GM21390 (cell line): Measurements from ENCODE around the gene CDC42EP5.
"Not testable (repeated sequence)": the region's sequence is repeated elsewhere in the genome, so short reads cannot be mapped to it uniquely, and the experiment has no call there.

Experiments used
- ATAC-seq: cut with Tn5 transposase; IDR thresholded peaks from one replicate; pipeline ENCODE4 v1.9.1; 2021; ENCODE audit not compliant: unreplicated experiment

CDC42EP5 gene

DNA sequence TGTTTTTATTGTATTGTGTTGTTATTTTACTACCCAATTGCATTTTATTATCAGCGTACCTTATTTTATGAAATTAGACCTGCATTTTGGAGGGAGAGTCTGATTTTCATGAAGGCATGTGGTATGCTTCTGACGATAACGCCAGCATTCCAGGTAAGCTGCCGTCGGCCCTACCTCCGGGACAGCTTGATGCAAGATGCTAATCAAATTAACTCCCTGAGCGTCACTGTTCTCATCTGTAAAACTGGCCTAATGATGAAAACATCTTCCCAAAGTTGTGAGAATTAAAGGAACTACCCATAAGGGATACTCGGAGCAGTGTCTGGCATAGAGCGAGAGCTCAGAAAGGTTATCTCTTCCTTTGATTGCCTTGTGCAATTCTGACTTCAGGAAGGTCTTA, 16.7 kb upstream of the CDC42EP5 start:
- ATAC-seq, result no peak

DNA sequence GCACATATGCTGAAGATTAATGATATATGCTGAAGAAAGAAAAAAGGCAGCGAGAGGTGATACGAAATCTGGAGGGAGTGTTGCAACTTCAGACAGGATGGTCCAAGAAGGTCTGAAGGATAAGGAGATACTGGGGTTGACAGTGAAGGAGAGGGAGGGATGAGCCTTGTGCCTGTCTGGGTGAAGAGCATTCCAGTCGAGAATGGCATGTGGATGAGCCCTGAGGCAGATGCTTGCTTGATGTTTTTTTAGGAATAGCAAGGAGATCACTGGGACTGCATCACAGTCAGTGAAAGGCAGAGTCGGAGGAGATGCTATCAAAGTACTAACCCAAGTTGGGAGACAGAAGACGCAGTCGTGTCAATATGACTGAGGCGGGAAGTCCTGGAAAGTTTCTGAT, 16.2 kb upstream of the CDC42EP5 start:
- no peak for ATAC-seq

DNA sequence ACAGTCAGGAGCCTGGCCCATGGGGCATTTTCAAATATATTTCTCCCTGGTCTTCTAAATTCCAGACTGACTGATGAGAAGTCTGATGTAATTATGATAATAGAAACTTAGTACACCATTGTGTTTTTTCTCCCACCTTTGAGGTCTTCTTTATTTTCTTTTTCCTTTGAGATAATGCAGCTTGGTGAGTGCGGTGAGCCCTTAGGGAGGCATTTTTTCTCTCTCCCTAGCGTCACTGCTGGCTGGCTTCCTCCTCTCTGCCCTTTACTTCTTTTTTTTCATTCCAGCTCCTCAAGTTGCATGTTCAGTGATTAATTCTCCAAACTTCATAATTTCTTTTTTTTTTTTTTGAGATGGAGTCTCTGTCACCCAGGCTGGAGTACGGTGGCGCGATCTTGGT, 12.8 kb upstream of the CDC42EP5 start:
- ATAC-seq, result no peak

DNA sequence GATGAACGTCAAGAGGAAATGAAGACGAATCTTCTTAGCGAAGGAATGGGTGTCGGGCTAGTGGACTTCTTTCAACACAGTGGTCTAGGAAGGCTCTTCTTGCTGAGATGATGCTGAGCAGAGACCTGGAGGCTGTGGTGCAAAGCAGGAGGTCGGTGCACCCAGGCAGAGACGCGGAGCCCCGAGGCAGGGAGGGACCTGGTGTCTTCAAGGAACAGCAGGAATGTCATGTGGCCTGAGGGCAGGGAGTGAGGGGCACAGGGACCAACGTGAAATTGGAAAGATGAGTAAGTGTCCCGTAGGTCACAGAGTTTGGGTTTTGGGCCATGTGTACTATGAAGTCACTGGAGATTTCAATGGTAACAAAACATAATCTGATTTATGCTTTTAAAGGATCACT, 11.4 kb upstream of the CDC42EP5 start:
- ATAC-seq, result no peak

DNA sequence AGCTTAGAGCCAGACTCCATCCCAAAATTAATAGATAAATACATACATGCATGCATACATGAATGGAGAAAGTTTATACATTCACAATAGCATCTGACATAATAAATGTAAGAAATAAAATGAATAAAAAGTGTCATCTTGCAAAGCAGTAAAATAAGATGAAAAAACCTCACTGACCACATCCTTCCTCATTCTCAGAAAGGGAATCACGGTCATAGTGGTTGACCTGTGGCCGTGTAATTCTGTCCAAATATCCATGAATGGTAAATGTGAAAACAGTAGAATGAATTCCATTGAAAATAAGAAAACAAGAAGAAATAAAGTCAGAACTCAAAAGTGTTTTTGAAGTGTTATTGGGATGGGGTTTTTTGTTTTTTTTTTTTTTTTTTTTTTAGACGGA, 9.8 kb upstream of the CDC42EP5 start:
- no peak for ATAC-seq

DNA sequence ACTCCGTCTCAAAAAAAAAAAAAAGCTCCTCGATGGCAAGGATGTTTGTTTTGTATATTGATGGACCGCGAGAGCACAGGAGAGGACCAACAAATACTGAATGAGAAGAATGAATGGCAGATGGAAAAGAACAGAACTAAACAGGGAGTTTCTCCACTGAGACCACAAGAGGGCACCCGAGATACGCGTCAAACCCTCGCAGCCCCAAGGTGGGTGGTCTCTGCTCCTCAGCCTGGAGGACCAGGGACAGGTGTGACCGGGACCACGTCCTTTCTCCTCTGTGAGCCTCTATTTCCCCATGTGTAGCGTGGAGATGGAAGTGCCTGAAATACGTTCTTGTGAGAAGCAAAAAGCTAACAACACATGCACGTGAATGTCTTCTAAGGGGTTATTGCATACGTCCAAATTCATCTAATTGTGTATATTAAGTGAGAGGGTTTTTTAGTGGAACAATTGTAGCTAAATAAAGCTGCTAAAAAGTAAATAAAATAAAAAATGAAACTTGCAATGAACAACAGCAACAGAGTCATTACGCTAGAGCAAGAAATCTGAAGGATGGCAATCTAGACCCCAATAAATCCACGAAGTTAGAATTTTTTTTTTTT, 8.3 kb upstream of the CDC42EP5 start:
- no peak for ATAC-seq

DNA sequence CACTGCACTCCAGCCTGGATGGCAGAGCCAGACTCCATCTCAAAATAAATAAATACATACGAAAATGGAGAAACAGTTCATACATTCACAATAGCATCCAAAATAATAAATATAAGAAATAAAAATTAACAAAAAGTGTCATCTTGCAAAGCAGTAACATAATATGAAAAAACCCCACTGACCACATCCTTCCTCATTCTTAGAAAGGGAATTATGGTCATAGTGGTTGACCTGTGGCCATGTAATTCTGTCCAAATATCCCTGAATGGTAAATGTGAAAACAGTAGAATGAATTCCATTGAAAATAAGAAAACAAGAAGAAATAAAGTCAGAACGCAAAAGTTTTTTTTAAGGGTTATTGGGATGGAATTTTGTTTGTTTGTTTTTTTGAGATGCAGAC, 7.0 kb upstream of the CDC42EP5 start:
- ATAC-seq, result no peak

DNA sequence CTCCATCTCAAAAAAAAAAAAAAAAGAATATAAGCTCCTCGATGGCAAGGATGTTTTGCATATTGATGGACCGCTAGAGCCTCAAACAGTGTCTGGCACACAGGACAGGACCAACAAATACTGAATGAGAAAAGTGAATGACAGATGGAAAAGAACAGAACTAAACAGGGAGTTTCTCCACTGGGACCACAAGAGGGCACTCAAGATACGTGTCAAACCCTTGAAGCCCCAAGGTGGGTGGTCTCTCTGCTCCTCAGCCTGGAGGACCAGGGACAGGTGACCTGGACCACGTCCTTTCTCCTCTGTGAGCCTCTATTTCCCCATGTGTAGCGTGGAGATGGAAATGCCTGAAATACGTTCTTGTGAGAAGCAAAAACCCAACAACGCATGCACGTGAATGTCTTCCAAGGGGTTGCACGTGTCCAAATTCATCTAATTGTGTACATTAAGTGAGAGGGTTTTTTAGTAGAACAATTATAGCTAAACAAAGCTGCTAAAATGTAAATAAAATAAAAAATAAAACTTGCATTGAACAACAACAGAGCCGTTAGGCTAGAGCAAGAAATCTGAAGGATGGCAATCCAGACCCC, 5.7 kb upstream of the CDC42EP5 start:
- ATAC-seq, result no peak

DNA sequence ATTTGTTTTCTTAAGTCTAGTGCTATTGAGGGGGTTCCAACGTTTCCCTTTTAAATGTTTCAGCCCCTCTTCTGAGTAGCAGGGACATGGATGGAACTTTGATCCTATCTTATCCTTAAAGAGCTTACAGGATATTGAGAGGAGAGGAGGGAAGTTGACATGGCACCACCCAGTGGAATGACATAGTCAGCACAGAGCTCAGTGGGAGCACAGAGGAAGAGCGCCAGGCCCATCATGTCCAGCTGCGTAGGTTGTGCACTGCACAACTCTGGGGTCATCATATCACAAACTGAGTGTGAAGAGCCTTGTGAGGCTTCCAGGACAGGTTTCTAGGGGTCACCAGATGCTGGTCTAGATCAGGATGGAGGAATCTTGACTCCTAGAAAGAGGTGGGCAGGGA, 4.6 kb upstream of the CDC42EP5 start:
- no peak for ATAC-seq

DNA sequence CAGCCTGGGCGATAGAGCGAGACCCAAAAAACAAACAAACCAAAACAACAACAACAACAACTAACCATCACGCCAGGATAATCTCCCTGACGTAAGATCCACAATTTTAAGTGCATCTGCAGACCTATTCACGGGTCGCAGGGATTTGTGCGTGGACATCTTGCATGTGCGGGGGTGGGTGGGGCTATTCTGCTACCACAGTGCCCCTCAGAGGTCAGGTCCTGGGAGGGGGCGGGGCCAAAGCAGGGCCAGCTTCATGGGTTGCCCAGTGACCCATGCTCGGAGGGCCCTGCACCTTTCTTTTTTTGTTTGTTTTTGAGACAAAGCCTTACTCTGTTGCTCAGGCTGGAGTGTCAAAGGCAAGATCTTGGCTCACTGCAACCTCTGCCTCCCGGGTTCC, 2.6 kb upstream of the CDC42EP5 start:
- ATAC-seq, result no peak

DNA sequence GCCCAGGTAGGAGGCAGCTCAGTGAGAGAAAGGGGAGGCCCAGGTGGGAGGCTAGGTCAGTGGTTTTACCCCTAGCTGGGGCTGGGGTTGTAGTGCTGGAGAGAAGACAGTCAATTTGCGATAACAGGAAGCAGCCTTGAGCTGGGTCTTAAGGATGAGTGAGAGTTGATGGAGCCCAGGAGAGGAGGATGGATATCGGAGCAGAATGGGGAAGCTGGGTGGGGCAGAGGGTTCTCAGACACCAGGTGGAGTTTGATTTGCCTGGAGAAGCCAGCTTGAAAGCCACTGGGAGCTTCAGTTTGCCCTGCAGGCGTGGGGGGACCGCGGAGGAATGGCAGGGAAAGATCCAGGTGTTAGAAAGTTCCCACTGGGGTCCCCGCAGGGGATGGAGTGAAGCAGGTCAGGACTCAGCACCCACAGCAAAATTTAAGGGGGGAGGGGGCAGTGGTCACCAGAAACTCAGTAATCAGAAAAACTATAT, 836 bp upstream of the CDC42EP5 start:
- ATAC-seq, result no peak

DNA sequence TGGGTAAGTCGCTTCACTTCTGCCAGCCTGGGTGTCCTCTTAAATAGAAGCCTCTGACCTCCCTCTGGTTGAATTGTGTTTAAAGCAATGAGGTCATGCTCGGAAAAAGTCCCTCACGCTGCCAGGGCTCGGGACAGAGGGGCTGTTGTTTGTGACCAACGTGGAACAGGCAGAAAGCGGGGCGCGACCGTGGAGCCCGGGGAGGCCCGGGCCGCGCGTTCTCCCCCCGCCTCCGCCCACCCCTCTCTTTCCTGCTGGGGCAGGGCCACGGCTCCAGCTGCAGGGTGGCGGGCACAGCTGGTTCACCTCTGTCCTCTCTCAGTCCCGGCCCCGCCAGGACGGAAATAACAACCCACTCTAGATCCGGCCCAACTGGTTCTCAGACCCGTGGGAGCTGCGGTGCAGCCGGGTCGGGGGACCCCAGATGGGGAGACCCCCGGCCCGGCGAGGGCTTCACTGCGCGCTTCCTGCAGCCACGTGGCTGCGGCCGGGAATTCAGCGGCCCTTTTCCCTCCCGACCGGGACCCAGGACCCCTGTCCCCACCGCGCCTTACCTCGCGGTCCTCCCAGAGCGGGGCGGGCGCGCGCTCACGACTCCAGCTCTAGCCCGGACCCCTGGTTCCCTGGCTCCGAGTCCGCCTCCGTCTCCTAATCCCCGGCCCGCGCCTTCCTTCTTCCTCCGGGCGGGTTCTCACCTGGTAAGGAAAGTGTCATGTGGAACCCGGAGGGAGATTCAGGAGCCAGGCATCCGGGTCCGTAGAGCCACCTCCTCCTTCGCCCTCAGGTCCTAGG, 1.9 kb downstream of the CDC42EP5 start:
- ATAC-seq, result no peak

DNA sequence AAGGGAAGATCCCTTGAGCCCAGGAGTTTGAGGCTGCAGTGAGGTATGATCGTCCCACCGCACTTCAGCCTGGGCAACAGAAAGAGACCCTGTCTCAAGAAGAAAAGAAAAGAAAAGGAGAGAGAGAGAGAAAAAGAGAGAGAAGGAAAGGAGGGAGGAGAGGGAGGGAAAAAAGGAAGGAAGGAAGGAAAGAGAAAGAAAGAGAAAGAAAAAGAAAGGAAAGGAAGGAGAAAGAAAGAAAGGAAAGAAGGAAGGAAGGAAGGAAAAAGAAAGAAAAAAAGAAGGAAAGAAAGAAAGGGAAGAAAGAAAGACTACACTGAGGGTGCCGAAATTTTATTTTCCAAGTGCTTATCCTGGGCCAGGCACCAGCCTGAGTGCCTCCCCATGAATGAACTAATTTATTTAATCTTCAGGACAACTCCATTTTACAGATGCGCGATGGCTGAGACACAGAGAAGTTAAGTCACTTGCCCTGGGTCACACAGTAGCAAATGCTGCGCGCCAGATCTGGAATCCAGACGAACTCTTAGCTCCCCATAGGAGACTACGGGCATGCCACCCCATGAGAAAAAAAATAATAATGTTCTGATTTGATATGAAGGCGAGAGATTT, 2.7 kb downstream of the CDC42EP5 start:
- ATAC-seq, result no peak

DNA sequence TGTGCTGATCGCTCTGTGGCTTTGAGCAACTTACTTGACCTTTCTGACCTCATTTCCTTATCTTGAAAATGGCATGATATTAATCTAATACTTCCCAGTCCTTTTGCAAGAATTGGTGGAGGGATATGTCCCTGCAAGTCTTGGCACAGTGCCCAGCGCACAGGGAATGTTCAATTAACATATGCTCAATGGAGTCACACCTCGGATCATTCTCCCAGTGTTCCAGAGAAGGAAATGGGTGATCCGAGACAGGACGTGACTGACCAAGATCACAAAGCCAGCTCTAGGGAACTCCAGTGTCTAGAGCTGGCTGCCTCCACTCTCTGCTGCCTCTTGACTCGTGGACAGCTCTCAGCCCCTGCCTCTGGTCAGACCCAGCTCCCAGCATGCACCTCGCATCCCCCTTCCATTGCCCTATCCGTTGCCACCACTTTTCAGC, 3.6 kb downstream of the CDC42EP5 start:
- no peak for ATAC-seq

DNA sequence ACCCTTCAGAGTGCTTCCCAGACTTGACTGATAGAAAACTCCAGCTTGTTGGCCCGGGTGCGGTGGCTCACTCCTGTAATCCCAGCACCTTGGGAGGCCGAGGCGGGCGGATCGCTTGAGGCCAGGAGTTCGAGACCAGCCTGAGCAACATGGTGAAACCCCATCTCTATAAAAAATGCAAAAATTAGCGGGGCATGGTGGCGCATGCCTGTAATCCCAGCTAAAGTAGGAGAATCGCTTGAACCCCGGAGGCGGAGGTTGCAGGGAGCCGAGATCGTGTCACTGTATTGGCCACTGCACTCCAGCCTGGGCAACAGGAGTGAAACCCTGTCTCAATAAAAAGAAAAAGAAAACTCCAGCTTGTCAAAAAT, 7.0 kb downstream of the CDC42EP5 start:
- not testable (repeated sequence) for ATAC-seq

DNA sequence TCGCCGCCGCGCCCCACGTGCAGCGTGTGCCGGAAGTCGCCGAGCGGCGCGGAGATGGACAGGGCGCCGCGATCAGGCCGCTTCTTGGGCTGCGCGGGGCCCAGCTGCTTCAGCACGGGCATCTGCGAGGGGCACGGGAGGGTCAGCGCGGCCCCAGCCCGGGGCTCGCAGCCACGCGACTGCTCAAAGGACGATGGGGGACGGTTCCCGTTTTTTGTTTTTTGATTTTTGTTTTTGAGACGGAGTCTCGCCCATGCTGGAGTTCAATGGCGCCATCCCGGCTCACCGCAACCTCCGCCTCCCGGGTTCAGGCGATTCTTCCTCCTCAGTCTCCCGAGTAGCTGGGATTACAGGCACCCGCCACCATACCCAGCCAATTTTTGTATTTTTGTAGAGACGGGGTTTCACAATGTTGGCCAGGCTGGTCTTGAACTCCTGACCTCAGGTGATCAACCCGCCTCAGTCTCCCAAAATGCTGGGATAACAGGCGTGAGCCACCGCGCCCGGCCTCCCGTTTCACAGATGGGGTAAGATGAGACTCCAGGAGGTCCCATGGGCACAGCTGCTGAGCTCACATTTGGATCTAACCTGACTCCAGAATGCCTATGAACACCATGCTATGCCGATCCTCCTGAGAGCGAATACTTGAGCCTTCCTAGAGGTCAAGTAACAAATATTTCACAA, 7.5 kb downstream of the CDC42EP5 start:
- no peak for ATAC-seq

DNA sequence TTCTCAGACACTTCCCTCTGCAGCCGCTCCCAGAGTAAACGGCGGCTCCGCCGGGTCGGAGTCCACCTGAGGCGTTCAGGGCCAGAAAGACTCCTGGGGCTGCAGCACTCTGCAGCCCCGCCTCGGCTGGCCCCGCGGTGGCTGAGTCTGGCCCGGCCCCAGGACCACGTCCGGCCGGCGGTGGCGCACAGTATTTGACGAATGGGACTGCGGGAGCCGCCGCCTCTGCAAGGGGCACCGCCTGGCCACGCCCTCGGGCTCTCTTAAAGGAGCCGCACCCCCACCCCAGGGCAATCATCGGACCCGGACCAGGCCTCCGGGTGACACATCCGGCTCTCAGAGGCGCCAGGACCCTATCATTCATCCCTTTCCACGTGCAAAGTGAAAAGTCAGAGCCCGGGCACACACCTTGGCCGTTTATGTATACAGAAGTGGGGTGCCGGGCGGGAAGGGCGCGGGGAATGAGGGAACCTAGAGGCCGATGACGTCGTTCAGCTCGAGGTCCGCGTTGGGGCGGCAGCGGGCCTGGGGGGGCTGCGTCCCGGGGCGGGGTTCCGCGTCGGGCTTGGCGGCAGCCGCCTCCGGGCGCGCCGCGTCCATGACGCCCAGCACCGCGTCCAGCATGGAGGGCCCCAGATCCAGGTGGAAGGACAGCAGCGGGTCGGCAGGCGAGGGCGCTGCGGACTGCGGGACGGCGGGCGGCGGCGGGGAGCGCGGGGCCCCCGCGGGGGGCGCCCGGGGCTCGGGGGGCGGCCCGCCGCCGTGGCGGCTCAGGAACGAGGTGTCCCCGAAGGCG, 8.3 kb downstream of the CDC42EP5 start:
- ATAC-seq, result peak; percentile 36

DNA sequence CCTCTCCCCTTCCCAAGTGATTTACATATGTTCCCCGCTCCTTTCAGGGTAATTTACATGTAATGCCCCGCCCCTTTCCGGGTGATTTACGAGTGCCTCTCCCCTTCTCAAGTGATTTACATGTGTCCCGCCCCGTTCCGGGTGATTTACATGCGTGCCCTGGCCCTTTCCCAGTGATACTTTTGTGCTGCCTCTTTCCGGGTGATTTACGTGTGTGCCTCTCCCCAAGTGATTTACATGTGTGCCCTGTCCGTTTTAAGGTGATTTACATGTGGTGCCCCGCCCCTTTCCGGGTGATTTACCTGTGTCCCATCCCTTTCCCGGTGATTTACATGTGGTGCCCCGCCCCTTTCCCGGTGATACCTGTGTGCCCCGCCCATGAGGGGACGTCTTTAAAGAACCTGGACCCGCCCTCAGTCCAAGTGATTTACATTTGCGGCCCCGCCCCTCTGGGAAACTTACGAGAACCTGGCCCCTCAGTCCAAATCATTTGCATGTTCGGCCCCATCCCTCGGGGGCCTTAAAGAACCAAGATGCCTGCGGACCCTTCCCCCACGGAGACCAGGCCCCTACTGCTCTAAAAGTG, 9.0 kb downstream of the CDC42EP5 start:
- ATAC-seq, result peak; percentile 41

DNA sequence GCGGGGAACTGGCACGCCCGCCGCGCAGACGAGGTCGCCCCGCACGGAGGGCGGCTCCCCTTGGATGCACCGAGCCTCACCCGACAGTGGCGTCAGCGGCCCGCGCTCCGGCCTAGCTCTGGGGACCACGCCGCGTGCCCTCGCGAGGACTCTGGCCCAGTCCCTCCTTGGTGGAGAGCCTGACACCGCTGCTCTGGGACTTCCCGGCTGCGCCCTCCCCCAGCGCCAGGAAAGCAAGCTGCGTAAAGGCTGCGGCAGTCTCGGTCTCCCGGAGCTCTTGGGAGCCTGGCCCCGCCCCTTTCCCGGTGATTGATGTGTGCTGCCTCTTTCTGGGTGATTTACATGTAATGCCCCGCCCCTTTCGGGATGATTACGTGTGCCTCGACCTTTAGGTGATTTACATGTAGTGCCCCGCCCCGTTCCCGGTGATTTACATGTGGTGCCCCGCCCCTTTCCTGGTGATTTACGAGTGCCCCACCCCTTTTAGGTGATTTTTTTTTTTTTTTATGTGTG, 9.5 kb downstream of the CDC42EP5 start, which contains the start of gene LENG9:
Gene LENG9 (minus strand): TSS at position 248 of the 513 bp plus-strand sequence. CDS start 252 bp downstream, outside the sequence.
- ATAC-seq, result peak; percentile 46
